ENCODE data around the gene PRRG3. TPM values are rescaled to one million over a fixed set of nuclear protein-coding genes. Genes with fewer than 3 reads are reported as not detected.

Gene PRRG3
- not detected in 2 replicates for total RNA-seq

DNA sequence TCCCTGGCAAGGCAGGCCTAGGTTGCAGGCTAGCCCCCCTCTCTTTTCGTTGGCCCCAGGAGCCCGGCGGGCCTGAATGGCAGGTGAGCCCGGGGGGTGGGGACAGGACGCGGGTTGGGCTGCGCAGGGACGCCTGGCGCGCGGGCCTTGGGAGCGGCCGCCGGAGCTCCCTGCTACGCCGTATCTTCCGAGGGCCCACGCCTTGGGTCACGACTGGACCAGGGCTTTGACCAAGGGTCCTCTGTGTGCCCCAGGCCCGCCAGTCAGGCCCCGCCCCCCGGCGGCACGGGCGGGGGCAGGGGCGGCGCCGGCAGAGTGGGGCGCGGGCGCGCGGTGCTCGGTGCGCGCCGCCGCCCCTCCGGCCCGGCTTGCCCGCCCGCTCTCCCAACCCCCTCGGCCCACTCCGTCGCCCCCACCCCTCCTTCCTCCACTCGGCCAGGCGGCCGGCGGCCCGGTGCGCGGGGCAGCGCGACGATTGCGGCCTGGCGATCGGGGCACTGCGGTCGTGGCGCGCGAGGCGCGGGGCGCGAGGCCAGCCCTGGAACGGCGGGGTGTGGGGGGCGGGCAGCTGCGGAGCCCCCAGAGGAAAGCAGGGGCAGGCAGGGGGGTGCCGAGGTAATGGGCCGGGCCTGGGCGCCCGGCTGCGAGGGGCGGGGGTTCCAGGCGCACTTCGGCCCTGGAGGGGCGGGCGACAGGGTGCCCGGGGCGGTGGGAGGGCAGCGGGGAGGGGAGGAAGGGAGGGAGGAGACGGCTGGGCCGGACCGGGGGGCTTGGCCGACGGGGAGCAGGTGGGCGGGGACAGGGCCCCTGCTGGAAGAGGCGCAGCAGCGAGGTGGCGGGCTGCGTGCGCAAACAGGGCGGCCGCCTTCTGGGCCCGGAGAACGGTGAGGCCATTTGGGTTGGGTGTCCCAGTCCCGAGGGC lies at the start of gene PRRG3:
PRRG3 (plus strand) TSS at position 798 of the 922 bp plus-strand sequence. CDS start 3,357 bp downstream, outside the sequence.

DNA sequence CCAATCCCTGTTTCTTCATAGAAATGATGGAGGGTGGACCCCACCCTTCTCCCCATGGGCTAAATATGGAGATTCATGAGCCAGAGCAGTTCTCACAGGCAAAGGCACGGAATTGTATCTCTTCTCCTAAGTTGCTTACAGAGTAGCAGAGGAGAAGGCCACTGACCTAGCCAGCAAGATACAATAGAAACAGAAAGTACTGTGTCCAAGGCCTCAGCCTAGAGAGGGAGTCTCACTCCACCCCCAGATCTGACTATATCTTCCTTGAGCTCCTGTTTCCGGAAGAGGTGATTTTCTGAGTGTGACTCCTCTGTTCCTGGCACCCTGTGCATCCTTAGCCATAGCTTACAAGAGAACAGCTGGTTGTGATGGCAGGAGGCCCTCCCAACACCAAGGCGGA lies 20.5 kb downstream of the PRRG3 start, which contains the start of gene FATE1:
FATE1 (plus strand) TSS at position 284 of the 400 bp plus-strand sequence; CDS start at position 369, 85 bp downstream.

DNA sequence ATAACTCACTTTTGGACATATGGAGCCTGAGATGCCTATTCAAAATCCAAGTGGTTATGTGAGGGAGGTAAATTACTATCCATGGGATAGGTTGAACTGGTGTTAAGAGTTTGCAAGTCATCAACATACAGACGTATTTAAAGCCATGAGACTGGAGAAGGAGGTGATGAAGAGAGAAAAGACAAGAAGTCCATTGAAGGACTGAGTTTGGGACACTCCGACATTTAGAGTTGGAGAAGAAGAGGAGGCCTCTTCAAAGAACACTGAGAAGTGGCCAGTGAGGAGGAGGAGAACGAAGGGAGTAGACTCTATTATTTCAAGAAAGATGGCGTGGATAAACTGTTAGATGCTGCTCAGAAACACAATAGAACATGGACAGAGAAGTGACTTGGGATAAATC lies 39.2 kb downstream of the PRRG3 start, which contains the start of gene CNGA2:
CNGA2 (plus strand) TSS at position 301 of the 400 bp plus-strand sequence. CDS start 3,738 bp downstream, outside the sequence.

Other genes starting within 250 kb of the PRRG3 start
- gene PASD1, start 131.8 kb upstream of the PRRG3 start, total RNA-seq, result not detected in 2 replicates
- not detected in 2 replicates for gene FATE1, start 20.6 kb downstream of the PRRG3 start, total RNA-seq
- not detected in 2 replicates for gene CNGA2, start 39.3 kb downstream of the PRRG3 start, total RNA-seq
- not detected in 2 replicates for gene MAGEA4, start 217.4 kb downstream of the PRRG3 start, total RNA-seq

All from regular cardiac myocyte (primary cell).